GM21381 (cell line): ENCODE data around the gene SIRT3.

ENCODE experiments used
- ATAC-seq: cut with Tn5 transposase; IDR thresholded peaks from one replicate; pipeline ENCODE4 v1.9.1; 2021; ENCODE audit warnings: mild to moderate bottlenecking, moderate library complexity; ENCODE audit not compliant: unreplicated experiment

SIRT3 gene

GRCh38 chr11:271319-271715 lies 35.2 kb upstream of the SIRT3 start:
- ATAC-seq, result no peak

- no peak for ATAC-seq
Observed at GRCh38 chr11:270451-271318, 34.5 kb upstream of the SIRT3 start.

GRCh38 chr11:269146-269890 lies 33.2 kb upstream of the SIRT3 start:
- peak; percentile 74 for ATAC-seq

GRCh38 chr11:268716-269145 lies 32.6 kb upstream of the SIRT3 start:
- ATAC-seq, result peak; percentile 52

GRCh38 chr11:267491-267994 lies 31.4 kb upstream of the SIRT3 start:
- no peak for ATAC-seq

GRCh38 chr11:266676-267439 lies 30.7 kb upstream of the SIRT3 start:
- ATAC-seq, result no peak

GRCh38 chr11:261624-262023 lies 25.5 kb upstream of the SIRT3 start:
- ATAC-seq, result no peak

- ATAC-seq, result no peak
Observed at GRCh38 chr11:259413-259812, 23.3 kb upstream of the SIRT3 start.

GRCh38 chr11:257766-258493 lies 21.8 kb upstream of the SIRT3 start:
- ATAC-seq, result no peak

- no peak for ATAC-seq
Observed at GRCh38 chr11:256952-257737, 21.0 kb upstream of the SIRT3 start.

GRCh38 chr11:255816-256215 lies 19.7 kb upstream of the SIRT3 start:
- no peak for ATAC-seq

- ATAC-seq, result no peak
Observed at GRCh38 chr11:255176-255575, 19.0 kb upstream of the SIRT3 start.

GRCh38 chr11:253886-254270 lies 17.7 kb upstream of the SIRT3 start:
- no peak for ATAC-seq

GRCh38 chr11:253160-253885 lies 17.2 kb upstream of the SIRT3 start:
- no peak for ATAC-seq

- ATAC-seq, result no peak
Observed at GRCh38 chr11:252666-253065, 16.5 kb upstream of the SIRT3 start.

- no peak for ATAC-seq
Observed at GRCh38 chr11:251550-251949, 15.4 kb upstream of the SIRT3 start.

- no peak for ATAC-seq
Observed at GRCh38 chr11:250740-251299, 14.7 kb upstream of the SIRT3 start.

GRCh38 chr11:250274-250673 lies 14.1 kb upstream of the SIRT3 start:
- no peak for ATAC-seq

GRCh38 chr11:249062-249461 lies 12.9 kb upstream of the SIRT3 start:
- no peak for ATAC-seq
